Liver (tissue), 9 donors: ENCODE results near the gene DLEC1. TPM values are rescaled to one million over a fixed set of nuclear protein-coding genes. Genes with fewer than 3 reads are reported as not detected.
"Not testable (repeated sequence)": the region's sequence is repeated elsewhere in the genome, so short reads cannot be mapped to it uniquely, and the experiment has no call there.

Source experiments
- DNase-seq: peaks from one replicate; pipeline ENCODE4 v3.0.0-alpha.2; 2017; ENCODE audit warnings: low spot score
- H3K27ac ChIP-seq, 2 donors: one replicate each; pipeline ENCODE4 v1.7.0; 2013; ENCODE audit warnings: inconsistent platforms in 2 of 2, low read length in 2 of 2, control low read depth in 1 of 2, low read depth in 1 of 2, mild to moderate bottlenecking in 1 of 2
- H3K27me3 ChIP-seq, 4 donors: one replicate each; pipeline versions ENCODE4 v1.6.1 to v1.7.0; 2013; ENCODE audit warnings: low read length in 3 of 4, inconsistent platforms in 1 of 4, mild to moderate bottlenecking in 1 of 4, moderate library complexity in 1 of 4; ENCODE audit not compliant: control insufficient read depth in 4 of 4, insufficient read depth in 4 of 4
- H3K36me3 ChIP-seq, 4 donors: one replicate each; pipeline versions ENCODE4 v1.6.1 to v1.7.0; 2013; ENCODE audit warnings: low read length in 3 of 4, mild to moderate bottlenecking in 3 of 4, low read depth in 1 of 4, moderate library complexity in 1 of 4; ENCODE audit not compliant: control insufficient read depth in 4 of 4, insufficient read depth in 3 of 4
- H3K4me1 ChIP-seq, 4 donors: one replicate each; pipeline versions ENCODE4 v1.6.1 to v1.7.0; 2013; ENCODE audit warnings: low read length in 3 of 4, mild to moderate bottlenecking in 3 of 4, moderate library complexity in 1 of 4; ENCODE audit not compliant: control insufficient read depth in 4 of 4, insufficient read depth in 4 of 4
- H3K4me3 ChIP-seq, 3 donors: one replicate each; pipeline versions ENCODE4 v1.6.1 to v1.7.0; 2013; ENCODE audit warnings: low read length in 3 of 3, control low read depth in 1 of 3, low read depth in 1 of 3, mild to moderate bottlenecking in 1 of 3
- H3K9ac ChIP-seq, 2 donors: one replicate each; pipeline ENCODE4 v1.7.0; 2013; ENCODE audit warnings: low read length in 2 of 2, mild to moderate bottlenecking in 2 of 2, moderate library complexity in 2 of 2, control low read depth in 1 of 2, low read depth in 1 of 2
- H3K9me3 ChIP-seq, 4 donors: one replicate each; pipeline versions ENCODE4 v1.6.1 to v1.7.0; 2013; ENCODE audit warnings: low read length in 3 of 4; ENCODE audit not compliant: control insufficient read depth in 4 of 4
- EGR1 ChIP-seq, 2 donors: IDR thresholded peaks; 2 replicates each; pipeline ENCODE4 v1.6.1; 2016 to 2018; ENCODE audit warnings: antibody characterized with exemption in 2 of 2, low read depth in 2 of 2
- FOXA1 ChIP-seq: IDR thresholded peaks from 2 replicates; pipeline ENCODE4 v1.6.1; 2016; ENCODE audit warnings: antibody characterized with exemption
- FOXA2 ChIP-seq: IDR thresholded peaks from 2 replicates; pipeline ENCODE4 v1.6.1; 2016; ENCODE audit warnings: antibody characterized with exemption
- GABPA ChIP-seq, 2 donors: IDR thresholded peaks in 1 of 2; conservative IDR thresholded peaks in 1 of 2; 2 replicates each; pipeline ENCODE4 v1.6.1; 2016; ENCODE audit warnings: antibody characterized with exemption in 2 of 2, mild to moderate bottlenecking in 1 of 2, moderate library complexity in 1 of 2
- HNF4A ChIP-seq, 2 donors: conservative IDR thresholded peaks; 2 replicates each; pipeline ENCODE4 v1.6.1; 2016; ENCODE audit warnings: antibody characterized with exemption in 2 of 2, mild to moderate bottlenecking in 2 of 2
- HNF4G ChIP-seq: IDR thresholded peaks from 2 replicates; pipeline ENCODE4 v1.6.1; 2016; ENCODE audit warnings: antibody characterized with exemption
- JUND ChIP-seq, 2 donors: IDR thresholded peaks; 2 replicates each; pipeline ENCODE4 v1.6.1; 2016; ENCODE audit warnings: antibody characterized with exemption in 2 of 2
- NR2F2 ChIP-seq: IDR thresholded peaks from 2 replicates; pipeline ENCODE4 v1.6.1; 2016; ENCODE audit warnings: antibody characterized with exemption
- RAD21 ChIP-seq, 2 donors: IDR thresholded peaks; 2 replicates each; pipeline ENCODE4 v1.6.1; 2016; ENCODE audit warnings: antibody characterized with exemption in 2 of 2, mild to moderate bottlenecking in 2 of 2
- RXRA ChIP-seq, 2 donors: IDR thresholded peaks; 2 replicates each; pipeline ENCODE4 v1.6.1; 2017 to 2018; ENCODE audit warnings: antibody characterized with exemption in 2 of 2, mild to moderate bottlenecking in 1 of 2
- SP1 ChIP-seq: IDR thresholded peaks from 2 replicates; pipeline ENCODE4 v1.6.1; 2018; ENCODE audit warnings: antibody characterized with exemption, mild to moderate bottlenecking
- TAF1 ChIP-seq: conservative IDR thresholded peaks from 2 replicates; pipeline ENCODE4 v1.6.1; 2016; ENCODE audit warnings: antibody characterized with exemption, mild to moderate bottlenecking
- YY1 ChIP-seq: IDR thresholded peaks from 2 replicates; pipeline ENCODE4 v1.6.1; 2016; ENCODE audit warnings: antibody characterized with exemption, mild to moderate bottlenecking
- WGBS: extraction: QIAGEN DNeasy Blood & Tissue Kit; methylation state at CpG from one replicate; pipeline ENCODE4 v1.1.7; 2013; 5-methylcytosine and 5-hydroxymethylcytosine counted together
- polyA plus RNA-seq, 2 donors: library from polyadenylated mRNA; stranded (reverse) in 1 of 2; unstranded in 1 of 2; fragments of 200-250 nt in 1 of 2; fragments of >200 nt in 1 of 2; fragmentation: Nextera tagmentation in 1 of 2; extraction: Ambion mirVana in 1 of 2; gene quantifications; one replicate each; pipeline versions ENCODE4 v1.2.1 to v1.2.3, GENCODE V29; 2013 to 2015
- total RNA-seq, 2 donors: library from RNA; depleted of rRNA; stranded (reverse); fragments of >200 nt; gene quantifications; one replicate each; pipeline ENCODE4 v1.2.3, GENCODE V29; 2014
- TF ChIP-seq, protein P1 (sequence below): IDR thresholded peaks from 2 replicates; pipeline ENCODE4 v1.6.1; 2016; ENCODE audit warnings: antibody characterized with exemption
- TF ChIP-seq, protein P2 (sequence below): fragments of 150-350 bp; IDR thresholded peaks from 2 replicates; pipeline ENCODE4 v1.5.1; 2017; ENCODE audit warnings: improper control_type of control experiment, low read depth, low read length; ENCODE audit not compliant: missing input control
- TF ChIP-seq, protein P3 (sequence below): IDR thresholded peaks from 2 replicates; pipeline ENCODE4 v1.6.1; 2016; ENCODE audit warnings: antibody characterized with exemption, mild to moderate bottlenecking
- TF ChIP-seq, protein P4 (sequence below): IDR thresholded peaks from 2 replicates; pipeline ENCODE4 v1.6.1; 2016; ENCODE audit warnings: antibody characterized with exemption
- TF ChIP-seq, protein P5 (sequence below): IDR thresholded peaks from 2 replicates; pipeline ENCODE4 v1.6.1; 2016; ENCODE audit warnings: antibody characterized with exemption
- donor health status: healthy.
- donor health status: healthy.
- donor health status: healthy.
- donor health status: healthy.
- donor health status: healthy.

DLEC1 gene
- total and polyA plus RNA-seq, 4 donors = 0.09 to 0.63 (median 0.30) TPM

DNA sequence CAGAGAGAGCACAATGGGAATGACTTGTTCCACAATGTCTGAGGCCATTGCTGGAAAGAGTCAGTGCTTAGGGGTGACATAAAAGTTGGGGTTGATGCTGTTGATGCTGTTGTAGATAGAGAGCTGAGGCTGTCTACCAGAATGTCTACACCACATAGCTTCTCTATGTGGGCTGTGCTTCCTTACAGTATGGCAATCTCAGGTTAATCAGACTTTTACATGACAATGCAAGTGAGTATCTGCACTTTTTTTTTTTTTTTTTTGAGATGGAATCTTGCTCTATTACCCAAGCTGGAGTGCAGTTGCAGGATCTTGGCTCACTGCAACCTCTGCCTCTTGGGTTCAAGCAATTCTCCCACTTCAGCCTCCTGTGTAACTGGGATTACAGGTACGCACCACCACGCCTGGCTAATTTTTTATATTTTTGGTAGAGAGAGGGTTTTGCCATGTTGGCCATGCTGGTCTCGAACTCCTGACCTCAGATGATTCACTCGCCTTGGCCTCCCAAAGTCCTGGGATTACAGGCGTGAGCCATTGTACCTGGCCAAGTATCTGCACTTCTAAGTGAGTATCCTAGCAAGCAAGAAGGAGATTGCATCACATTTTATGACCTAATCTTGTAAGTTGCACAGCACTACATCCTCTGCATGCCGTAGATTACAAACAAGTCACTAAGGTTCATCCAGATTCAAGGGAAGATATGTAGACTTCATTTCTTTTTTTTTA is 28.7 kb downstream of the DLEC1 start:
- DNase-seq = no peak
- 91% methylated on average over 6 of the region's 6 CpGs for WGBS
- Histone ChIP-seq H3K4me1 (peaks cover 0 to 3% (median 2%) of the 10 kb centered on the region in 4 donors), H3K9me3 (no peaks in the 10 kb centered on the region), H3K27ac (no peak overlapping the region), H3K4me3 (no peak overlapping the region), H3K27me3 (no peaks in the 10 kb centered on the region), H3K9ac (no peak overlapping the region), H3K36me3 (no peaks in the 10 kb centered on the region)
- TF ChIP-seq, protein P1, sequence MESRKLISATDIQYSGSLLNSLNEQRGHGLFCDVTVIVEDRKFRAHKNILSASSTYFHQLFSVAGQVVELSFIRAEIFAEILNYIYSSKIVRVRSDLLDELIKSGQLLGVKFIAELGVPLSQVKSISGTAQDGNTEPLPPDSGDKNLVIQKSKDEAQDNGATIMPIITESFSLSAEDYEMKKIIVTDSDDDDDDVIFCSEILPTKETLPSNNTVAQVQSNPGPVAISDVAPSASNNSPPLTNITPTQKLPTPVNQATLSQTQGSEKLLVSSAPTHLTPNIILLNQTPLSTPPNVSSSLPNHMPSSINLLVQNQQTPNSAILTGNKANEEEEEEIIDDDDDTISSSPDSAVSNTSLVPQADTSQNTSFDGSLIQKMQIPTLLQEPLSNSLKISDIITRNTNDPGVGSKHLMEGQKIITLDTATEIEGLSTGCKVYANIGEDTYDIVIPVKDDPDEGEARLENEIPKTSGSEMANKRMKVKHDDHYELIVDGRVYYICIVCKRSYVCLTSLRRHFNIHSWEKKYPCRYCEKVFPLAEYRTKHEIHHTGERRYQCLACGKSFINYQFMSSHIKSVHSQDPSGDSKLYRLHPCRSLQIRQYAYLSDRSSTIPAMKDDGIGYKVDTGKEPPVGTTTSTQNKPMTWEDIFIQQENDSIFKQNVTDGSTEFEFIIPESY = no peak
- TF ChIP-seq JUND (IDR thresholded peaks at IDR 0.05) (no peak), FOXA1 (no peak), NR2F2 (no peak)

DNA sequence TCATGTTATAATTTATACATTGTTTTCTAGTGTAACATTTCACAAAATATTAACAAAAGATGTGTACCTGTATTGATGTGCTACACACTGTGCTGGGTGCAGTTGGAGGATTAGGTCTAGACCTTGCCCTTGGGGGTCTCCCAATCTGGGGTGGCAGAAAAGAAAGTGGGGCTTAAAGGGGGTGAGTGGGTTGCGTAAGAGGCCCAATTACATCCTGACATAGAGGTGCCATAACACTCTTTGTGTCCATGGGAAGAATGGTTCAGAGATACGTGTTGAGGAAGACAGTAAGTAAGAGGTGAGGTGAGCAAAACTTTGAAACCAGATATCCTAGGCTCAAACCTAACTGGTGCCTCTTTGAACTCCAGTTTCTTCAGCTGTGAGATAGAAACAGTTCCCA is 31.0 kb downstream of the DLEC1 start:
- H3K27ac ChIP-seq = no peak overlapping the region
- H3K36me3 ChIP-seq = no peaks in the 10 kb centered on the region
- no peaks in the 10 kb centered on the region for H3K4me1 ChIP-seq
- no peak overlapping the region for H3K9ac ChIP-seq
- no peak for DNase-seq
- no peak overlapping the region for H3K4me3 ChIP-seq
- no peaks in the 10 kb centered on the region for H3K27me3 ChIP-seq
- 69% methylated on average over 2 of the region's 2 CpGs for WGBS
- no peaks in the 10 kb centered on the region for H3K9me3 ChIP-seq
- no peak for TF ChIP-seq EGR1 (IDR thresholded peaks at IDR 0.05; ENCODE audit: low read depth in 2 of 2)
- TF ChIP-seq, protein P2, sequence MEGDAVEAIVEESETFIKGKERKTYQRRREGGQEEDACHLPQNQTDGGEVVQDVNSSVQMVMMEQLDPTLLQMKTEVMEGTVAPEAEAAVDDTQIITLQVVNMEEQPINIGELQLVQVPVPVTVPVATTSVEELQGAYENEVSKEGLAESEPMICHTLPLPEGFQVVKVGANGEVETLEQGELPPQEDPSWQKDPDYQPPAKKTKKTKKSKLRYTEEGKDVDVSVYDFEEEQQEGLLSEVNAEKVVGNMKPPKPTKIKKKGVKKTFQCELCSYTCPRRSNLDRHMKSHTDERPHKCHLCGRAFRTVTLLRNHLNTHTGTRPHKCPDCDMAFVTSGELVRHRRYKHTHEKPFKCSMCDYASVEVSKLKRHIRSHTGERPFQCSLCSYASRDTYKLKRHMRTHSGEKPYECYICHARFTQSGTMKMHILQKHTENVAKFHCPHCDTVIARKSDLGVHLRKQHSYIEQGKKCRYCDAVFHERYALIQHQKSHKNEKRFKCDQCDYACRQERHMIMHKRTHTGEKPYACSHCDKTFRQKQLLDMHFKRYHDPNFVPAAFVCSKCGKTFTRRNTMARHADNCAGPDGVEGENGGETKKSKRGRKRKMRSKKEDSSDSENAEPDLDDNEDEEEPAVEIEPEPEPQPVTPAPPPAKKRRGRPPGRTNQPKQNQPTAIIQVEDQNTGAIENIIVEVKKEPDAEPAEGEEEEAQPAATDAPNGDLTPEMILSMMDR = no peak
- TF ChIP-seq HNF4G = no peak
- TF ChIP-seq, protein P3, sequence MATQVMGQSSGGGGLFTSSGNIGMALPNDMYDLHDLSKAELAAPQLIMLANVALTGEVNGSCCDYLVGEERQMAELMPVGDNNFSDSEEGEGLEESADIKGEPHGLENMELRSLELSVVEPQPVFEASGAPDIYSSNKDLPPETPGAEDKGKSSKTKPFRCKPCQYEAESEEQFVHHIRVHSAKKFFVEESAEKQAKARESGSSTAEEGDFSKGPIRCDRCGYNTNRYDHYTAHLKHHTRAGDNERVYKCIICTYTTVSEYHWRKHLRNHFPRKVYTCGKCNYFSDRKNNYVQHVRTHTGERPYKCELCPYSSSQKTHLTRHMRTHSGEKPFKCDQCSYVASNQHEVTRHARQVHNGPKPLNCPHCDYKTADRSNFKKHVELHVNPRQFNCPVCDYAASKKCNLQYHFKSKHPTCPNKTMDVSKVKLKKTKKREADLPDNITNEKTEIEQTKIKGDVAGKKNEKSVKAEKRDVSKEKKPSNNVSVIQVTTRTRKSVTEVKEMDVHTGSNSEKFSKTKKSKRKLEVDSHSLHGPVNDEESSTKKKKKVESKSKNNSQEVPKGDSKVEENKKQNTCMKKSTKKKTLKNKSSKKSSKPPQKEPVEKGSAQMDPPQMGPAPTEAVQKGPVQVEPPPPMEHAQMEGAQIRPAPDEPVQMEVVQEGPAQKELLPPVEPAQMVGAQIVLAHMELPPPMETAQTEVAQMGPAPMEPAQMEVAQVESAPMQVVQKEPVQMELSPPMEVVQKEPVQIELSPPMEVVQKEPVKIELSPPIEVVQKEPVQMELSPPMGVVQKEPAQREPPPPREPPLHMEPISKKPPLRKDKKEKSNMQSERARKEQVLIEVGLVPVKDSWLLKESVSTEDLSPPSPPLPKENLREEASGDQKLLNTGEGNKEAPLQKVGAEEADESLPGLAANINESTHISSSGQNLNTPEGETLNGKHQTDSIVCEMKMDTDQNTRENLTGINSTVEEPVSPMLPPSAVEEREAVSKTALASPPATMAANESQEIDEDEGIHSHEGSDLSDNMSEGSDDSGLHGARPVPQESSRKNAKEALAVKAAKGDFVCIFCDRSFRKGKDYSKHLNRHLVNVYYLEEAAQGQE = no peak
- TF ChIP-seq JUND (IDR thresholded peaks at IDR 0.05) = no peak
- TF ChIP-seq FOXA1 = no peak
- TF ChIP-seq TAF1 = no peak
- TF ChIP-seq YY1 = no peak
- no peak for TF ChIP-seq GABPA (IDR thresholded peaks at IDR 0.05 in 1 of 2, conservative IDR thresholded peaks at IDR 0.05 in 1 of 2)
- TF ChIP-seq, protein P4, sequence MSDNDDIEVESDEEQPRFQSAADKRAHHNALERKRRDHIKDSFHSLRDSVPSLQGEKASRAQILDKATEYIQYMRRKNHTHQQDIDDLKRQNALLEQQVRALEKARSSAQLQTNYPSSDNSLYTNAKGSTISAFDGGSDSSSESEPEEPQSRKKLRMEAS = no peak
- TF ChIP-seq NR2F2 = no peak
- TF ChIP-seq HNF4A (conservative IDR thresholded peaks at IDR 0.05) = no peak
- TF ChIP-seq RAD21 (IDR thresholded peaks at IDR 0.05) = no peak
- no peak for TF ChIP-seq SP1
- TF ChIP-seq FOXA2 = no peak
- TF ChIP-seq, protein P5, sequence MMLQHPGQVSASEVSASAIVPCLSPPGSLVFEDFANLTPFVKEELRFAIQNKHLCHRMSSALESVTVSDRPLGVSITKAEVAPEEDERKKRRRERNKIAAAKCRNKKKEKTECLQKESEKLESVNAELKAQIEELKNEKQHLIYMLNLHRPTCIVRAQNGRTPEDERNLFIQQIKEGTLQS = no peak
- TF ChIP-seq, protein P1 = no peak
- TF ChIP-seq RXRA (IDR thresholded peaks at IDR 0.05) = no peak

DNA sequence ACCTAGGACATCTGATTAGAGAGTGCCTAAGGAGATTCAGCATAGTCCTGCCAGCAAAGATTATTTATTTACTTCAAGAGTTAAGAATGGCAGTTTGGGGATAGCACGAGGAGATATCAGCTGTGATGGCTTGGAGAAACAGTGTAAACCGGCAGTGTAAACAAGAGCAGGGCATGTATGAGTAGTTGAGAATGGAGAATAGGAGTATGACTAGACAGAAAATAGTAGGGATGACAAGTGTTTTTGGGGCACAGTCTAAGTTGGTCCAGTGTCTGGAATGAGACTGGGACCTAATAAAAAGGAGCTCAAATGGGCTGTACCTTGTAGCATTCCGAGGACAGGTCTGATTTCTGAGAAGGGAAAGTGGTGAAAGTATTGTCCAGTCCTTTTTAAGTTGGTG is 38.1 kb downstream of the DLEC1 start:
- not testable (repeated sequence) for H3K36me3 ChIP-seq, H3K27ac ChIP-seq, DNase-seq, H3K9ac ChIP-seq, H3K27me3 ChIP-seq, H3K9me3 ChIP-seq, H3K4me1 ChIP-seq, H3K4me3 ChIP-seq
- WGBS = 36% methylated on average over 1 of the region's 3 CpGs
